Osteoblast (primary cell): Measurements from ENCODE around the gene VTN. TPM values are rescaled to one million over a fixed set of nuclear protein-coding genes. Genes with fewer than 3 reads are reported as not detected.

Source experiments
- DNase-seq: peaks from one replicate; pipeline ENCODE4 v3.0.0; 2011; ENCODE audit warnings: low spot score, mixed read lengths; ENCODE audit not compliant: insufficient read length; ENCODE audit errors: missing footprints
- H2AFZ ChIP-seq: 2 replicates; pipeline ENCODE4 v1.6.0; 2011; ENCODE audit warnings: mild to moderate bottlenecking, low read length
- H3K27ac ChIP-seq: 2 replicates; pipeline ENCODE4 v1.5.1; 2011; ENCODE audit warnings: mild to moderate bottlenecking, low read depth, low read length, moderate library complexity
- H3K27me3 ChIP-seq: 2 replicates; pipeline ENCODE4 v1.6.0; 2012; ENCODE audit warnings: mild to moderate bottlenecking, control low read depth, inconsistent platforms, low read length, moderate library complexity; ENCODE audit not compliant: insufficient read depth
- H3K36me3 ChIP-seq: 2 replicates; pipeline ENCODE4 v1.5.1; 2011; ENCODE audit warnings: mild to moderate bottlenecking, low read length, control low read depth, moderate library complexity; ENCODE audit not compliant: insufficient read depth
- H3K4me1 ChIP-seq: 2 replicates; pipeline ENCODE4 v1.5.1; 2011; ENCODE audit warnings: mild to moderate bottlenecking, low read length, control low read depth, moderate library complexity; ENCODE audit not compliant: insufficient read depth
- H3K4me2 ChIP-seq: 2 replicates; pipeline ENCODE4 v1.6.0; 2011; ENCODE audit warnings: mild to moderate bottlenecking, low read length; ENCODE audit not compliant: insufficient read depth
- H3K4me3 ChIP-seq: fragments of 200-600 bp; sonication (generic); 3 replicates; pipeline ENCODE4 v1.5.1; 2012; ENCODE audit warnings: mild to moderate bottlenecking, low read length, inconsistent platforms; ENCODE audit not compliant: insufficient read depth
- H3K79me2 ChIP-seq: 2 replicates; pipeline ENCODE4 v1.6.0; 2012; ENCODE audit warnings: mild to moderate bottlenecking, low read length, control low read depth, inconsistent platforms; ENCODE audit not compliant: insufficient read depth
- H3K9me3 ChIP-seq: 2 replicates; pipeline ENCODE4 v1.5.1; 2011; ENCODE audit warnings: low read depth, low read length, control low read depth
- H4K20me1 ChIP-seq: 2 replicates; pipeline ENCODE4 v1.6.0; 2012; ENCODE audit warnings: mild to moderate bottlenecking, low read length, control low read depth; ENCODE audit not compliant: insufficient read depth
- total RNA-seq: library from RNA; depleted of rRNA; stranded (reverse); fragments of >200 nt; gene quantifications from 2 replicates; pipeline ENCODE4 v1.2.3, GENCODE V29; 2012
- TF ChIP-seq, protein P1 (sequence below): IDR thresholded peaks from 2 replicates; pipeline ENCODE4 v1.5.1; 2011; ENCODE audit warnings: mild to moderate bottlenecking, low read depth, low read length, moderate library complexity; ENCODE audit errors: extremely low read depth

VTN gene
- total RNA-seq, 1 donor: not detected

DNA sequence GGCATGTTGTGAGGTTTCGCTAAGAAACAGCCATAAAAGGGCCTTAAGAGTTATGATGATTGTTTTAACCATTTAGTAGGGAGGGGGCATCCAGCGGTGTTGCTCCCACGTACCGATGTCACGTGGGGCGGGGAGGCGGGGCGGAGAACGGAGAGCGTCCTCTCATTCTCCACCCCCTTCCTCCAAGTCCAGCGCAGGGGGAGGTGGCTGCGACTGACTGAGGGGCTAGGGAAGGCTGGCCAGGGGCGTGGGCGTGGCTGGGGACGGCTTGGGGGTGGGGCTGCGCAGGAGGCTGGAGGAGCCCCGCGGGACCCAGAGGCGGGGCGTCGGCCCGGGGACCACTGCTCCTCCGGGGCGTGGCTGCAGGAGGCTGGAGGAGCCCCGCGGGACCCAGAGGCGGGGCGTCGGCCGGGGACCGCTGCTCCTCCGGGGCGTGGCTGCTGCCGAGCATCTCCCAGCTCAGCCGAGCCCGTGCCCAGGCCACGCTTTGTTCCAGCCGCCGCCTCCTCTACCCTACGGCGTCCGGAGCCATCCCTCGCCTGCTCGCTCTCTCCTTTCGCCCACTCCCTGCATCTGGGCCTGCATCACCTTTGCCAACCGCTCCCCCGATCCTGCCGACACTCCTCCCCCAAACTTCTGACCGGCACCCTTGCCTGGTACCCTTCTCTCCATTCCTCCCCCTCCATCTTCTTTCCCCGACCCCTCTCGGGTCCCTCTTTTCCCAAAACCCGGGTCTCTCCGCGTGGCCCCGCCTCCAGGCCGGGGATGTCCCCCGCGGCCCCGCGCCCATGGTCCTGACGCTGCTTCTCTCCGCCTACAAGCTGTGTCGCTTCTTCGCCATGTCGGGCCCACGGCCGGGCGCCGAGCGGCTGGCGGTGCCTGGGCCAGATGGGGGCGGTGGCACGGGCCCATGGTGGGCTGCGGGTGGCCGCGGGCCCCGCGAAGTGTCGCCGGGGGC, 1.4 kb upstream of the VTN start, which contains the start of gene SARM1:
SARM1 (plus strand) TSS at position 450 of the 958 bp plus-strand sequence; CDS start at position 789, 339 bp downstream.
- TF ChIP-seq, protein P1, sequence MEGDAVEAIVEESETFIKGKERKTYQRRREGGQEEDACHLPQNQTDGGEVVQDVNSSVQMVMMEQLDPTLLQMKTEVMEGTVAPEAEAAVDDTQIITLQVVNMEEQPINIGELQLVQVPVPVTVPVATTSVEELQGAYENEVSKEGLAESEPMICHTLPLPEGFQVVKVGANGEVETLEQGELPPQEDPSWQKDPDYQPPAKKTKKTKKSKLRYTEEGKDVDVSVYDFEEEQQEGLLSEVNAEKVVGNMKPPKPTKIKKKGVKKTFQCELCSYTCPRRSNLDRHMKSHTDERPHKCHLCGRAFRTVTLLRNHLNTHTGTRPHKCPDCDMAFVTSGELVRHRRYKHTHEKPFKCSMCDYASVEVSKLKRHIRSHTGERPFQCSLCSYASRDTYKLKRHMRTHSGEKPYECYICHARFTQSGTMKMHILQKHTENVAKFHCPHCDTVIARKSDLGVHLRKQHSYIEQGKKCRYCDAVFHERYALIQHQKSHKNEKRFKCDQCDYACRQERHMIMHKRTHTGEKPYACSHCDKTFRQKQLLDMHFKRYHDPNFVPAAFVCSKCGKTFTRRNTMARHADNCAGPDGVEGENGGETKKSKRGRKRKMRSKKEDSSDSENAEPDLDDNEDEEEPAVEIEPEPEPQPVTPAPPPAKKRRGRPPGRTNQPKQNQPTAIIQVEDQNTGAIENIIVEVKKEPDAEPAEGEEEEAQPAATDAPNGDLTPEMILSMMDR: no peak
- DNase-seq: peak; percentile 98
- no peak within 1 kb of the TSS for H3K27ac ChIP-seq

DNA sequence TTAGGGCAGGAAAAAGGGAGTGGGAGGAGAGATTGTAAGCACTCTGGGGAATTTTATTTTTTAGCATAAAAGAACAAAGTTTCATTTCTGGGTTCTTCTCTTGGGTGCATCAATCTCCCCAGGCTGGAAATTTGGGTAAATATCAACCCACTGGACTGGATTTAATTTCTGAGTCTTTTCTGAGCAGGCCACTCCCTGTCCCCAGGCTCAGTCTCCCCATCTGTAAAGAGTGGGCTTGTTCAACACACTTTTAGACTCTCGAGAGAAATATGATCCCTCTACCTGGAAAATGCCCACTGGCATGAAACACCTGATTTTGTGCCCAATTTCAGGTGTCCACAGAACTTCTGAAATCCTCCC, 617 bp upstream of the VTN start:
- Histone ChIP-seq H3K27ac (no peak overlapping the region), H3K79me2 (no peaks in the 10 kb centered on the region), H3K4me2 (peak overlapping the region; percentile 79), H4K20me1 (peaks cover 14% of the 10 kb centered on the region), H3K27me3 (peaks cover 16% of the 10 kb centered on the region), H3K9me3 (no peaks in the 10 kb centered on the region), H3K4me3 (no peak overlapping the region), H3K4me1 (peaks cover 7% of the 10 kb centered on the region), H2AFZ (no peak overlapping the region), H3K36me3 (no peaks in the 10 kb centered on the region)
- TF ChIP-seq, protein P1: no peak
- DNase-seq: peak; percentile 82

More for the DNA sequence above, 1.4 kb upstream of the VTN start, which contains the start of gene SARM1:
- H3K79me2 ChIP-seq: no peaks in the 10 kb centered on the region
- H3K4me1 ChIP-seq: peaks cover 7% of the 10 kb centered on the region
- H3K36me3 ChIP-seq: no peaks in the 10 kb centered on the region
- peaks cover 14% of the 10 kb centered on the region for H4K20me1 ChIP-seq
- peaks cover 16% of the 10 kb centered on the region for H3K27me3 ChIP-seq
- peak within 1 kb of the TSS; percentile 65 for H3K4me3 ChIP-seq
- no peak within 1 kb of the TSS for H2AFZ ChIP-seq
- H3K4me2 ChIP-seq: peak within 1 kb of the TSS; percentile 79
- no peaks in the 10 kb centered on the region for H3K9me3 ChIP-seq

DNA sequence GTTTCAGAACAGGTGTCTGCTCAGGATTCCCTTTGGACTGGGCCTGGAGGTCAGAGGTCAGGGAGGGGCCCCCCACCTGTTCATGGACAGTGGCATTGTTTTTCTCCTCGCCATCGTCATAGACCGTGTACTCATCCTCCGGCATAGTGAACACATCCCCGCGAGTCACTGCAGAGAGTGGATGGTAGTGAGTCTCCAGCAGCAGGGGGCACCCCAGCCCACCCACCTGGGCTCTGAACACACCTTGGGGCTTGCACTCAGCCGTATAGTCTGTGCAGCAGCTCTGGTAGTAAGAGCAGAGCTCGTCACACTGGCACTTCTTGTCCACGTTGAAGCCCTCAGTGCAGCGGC, 448 bp downstream of the VTN start:
- peaks cover 16% of the 10 kb centered on the region for H3K27me3 ChIP-seq
- TF ChIP-seq, protein P1: no peak
- no peaks in the 10 kb centered on the region for H3K79me2 ChIP-seq
- H3K4me3 ChIP-seq: no peak overlapping the region
- peak; percentile 75 for DNase-seq
- H3K9me3 ChIP-seq: no peaks in the 10 kb centered on the region
- no peak overlapping the region for H3K4me2 ChIP-seq
- no peak overlapping the region for H3K27ac ChIP-seq
- H2AFZ ChIP-seq: no peak overlapping the region
- no peaks in the 10 kb centered on the region for H3K36me3 ChIP-seq
- H4K20me1 ChIP-seq: peaks cover 14% of the 10 kb centered on the region
- peaks cover 7% of the 10 kb centered on the region for H3K4me1 ChIP-seq
